ENCODE measurements around the gene NADSYN1.

NADSYN1 gene

GRCh38 chr11:71472357-71472885 lies 19.4 kb downstream of the NADSYN1 start:
- H3K4me1 ChIP-seq (ENCODE audit: control insufficient read depth in 1 of 2, insufficient read depth in 1 of 2, low read depth in 1 of 2, low read length in 1 of 2): peaks cover 0 to 8% of the 10 kb centered on the region in 2 experiments
- no peak overlapping the region for H3K4me3 ChIP-seq (ENCODE audit: low read depth in 1 of 2, low read length in 1 of 2)
- H3K9me3 ChIP-seq: no peaks in the 10 kb centered on the region
- TF ChIP-seq CTCF (IDR thresholded peaks at IDR 0.05): no peak
- H3K36me3 ChIP-seq: peaks cover 71% of the 10 kb centered on the region
- no peaks in the 10 kb centered on the region for H3K27me3 ChIP-seq
- H3K27ac ChIP-seq: no peak overlapping the region

GRCh38 chr11:71472941-71473792 lies 20.2 kb downstream of the NADSYN1 start:
- Histone ChIP-seq H3K4me1 (ENCODE audit: control insufficient read depth in 1 of 2, insufficient read depth in 1 of 2, low read depth in 1 of 2, low read length in 1 of 2) (peaks cover 5 to 16% of the 10 kb centered on the region in 2 experiments), H3K4me3 (ENCODE audit: low read depth in 1 of 2, low read length in 1 of 2) (no peak overlapping the region), H3K36me3 (peaks cover 72% of the 10 kb centered on the region), H3K27me3 (no peaks in the 10 kb centered on the region), H3K9me3 (no peaks in the 10 kb centered on the region), H3K27ac (no peak overlapping the region)
- no peak for TF ChIP-seq CTCF (IDR thresholded peaks at IDR 0.05)

GRCh38 chr11:71473793-71474080 lies 20.7 kb downstream of the NADSYN1 start:
- H3K36me3 ChIP-seq: peaks cover 78% of the 10 kb centered on the region
- H3K4me1 ChIP-seq (ENCODE audit: control insufficient read depth in 1 of 2, insufficient read depth in 1 of 2, low read depth in 1 of 2, low read length in 1 of 2): peaks cover 7 to 21% of the 10 kb centered on the region in 2 experiments
- H3K4me3 ChIP-seq (ENCODE audit: low read depth in 1 of 2, low read length in 1 of 2): no peak overlapping the region
- TF ChIP-seq CTCF (IDR thresholded peaks at IDR 0.05): no peak
- H3K9me3 ChIP-seq: no peaks in the 10 kb centered on the region
- no peaks in the 10 kb centered on the region for H3K27me3 ChIP-seq
- H3K27ac ChIP-seq: no peak overlapping the region

GRCh38 chr11:71474141-71474770 lies 21.3 kb downstream of the NADSYN1 start:
- Histone ChIP-seq H3K4me1 (ENCODE audit: control insufficient read depth in 1 of 2, insufficient read depth in 1 of 2, low read depth in 1 of 2, low read length in 1 of 2) (peaks cover 7 to 22% of the 10 kb centered on the region in 2 experiments), H3K36me3 (peaks cover 83% of the 10 kb centered on the region), H3K27me3 (no peaks in the 10 kb centered on the region), H3K9me3 (no peaks in the 10 kb centered on the region), H3K4me3 (ENCODE audit: low read depth in 1 of 2, low read length in 1 of 2) (no peak overlapping the region), H3K27ac (no peak overlapping the region)
- TF ChIP-seq CTCF (IDR thresholded peaks at IDR 0.05): no peak

GRCh38 chr11:71474771-71475483 lies 21.9 kb downstream of the NADSYN1 start:
- H3K27ac ChIP-seq: no peak overlapping the region

More at GRCh38 chr11:71474771-71475483, 21.9 kb downstream of the NADSYN1 start:
- H3K4me3 ChIP-seq (ENCODE audit: low read depth in 1 of 2, low read length in 1 of 2): no peak overlapping the region
- TF ChIP-seq CTCF (IDR thresholded peaks at IDR 0.05): no peak
- no peaks in the 10 kb centered on the region for H3K9me3 ChIP-seq
- H3K4me1 ChIP-seq (ENCODE audit: control insufficient read depth in 1 of 2, insufficient read depth in 1 of 2, low read depth in 1 of 2, low read length in 1 of 2): peaks cover 7 to 22% of the 10 kb centered on the region in 2 experiments
- no peaks in the 10 kb centered on the region for H3K27me3 ChIP-seq
- peaks cover 90% of the 10 kb centered on the region for H3K36me3 ChIP-seq
